OCI-M2 (cell line): ENCODE data around the gene DMD.

Source experiments
- DNase-seq: peaks from one replicate; lab custom pipeline; 2025; ENCODE audit not compliant: unreplicated experiment; lab: John Stamatoyannopoulos, UW

The DMD gene

GRCh38 chrX:31153475-31154047 is 2057.8 kb downstream of the DMD start:
- DNase-seq = no peak

GRCh38 chrX:31147175-31147574 is 2064.2 kb downstream of the DMD start:
- DNase-seq = no peak

GRCh38 chrX:31139961-31140360 is 2071.4 kb downstream of the DMD start:
- no peak for DNase-seq

GRCh38 chrX:31138124-31138523 is 2073.2 kb downstream of the DMD start:
- DNase-seq = no peak

- no peak for DNase-seq
Measured at GRCh38 chrX:31136144-31136611, 2075.2 kb downstream of the DMD start.

GRCh38 chrX:31132821-31133241 is 2078.5 kb downstream of the DMD start:
- DNase-seq = no peak

GRCh38 chrX:31130457-31131220 is 2080.7 kb downstream of the DMD start:
- no peak for DNase-seq

- DNase-seq = no peak
Measured at GRCh38 chrX:31128855-31129254, 2082.5 kb downstream of the DMD start.

- no peak for DNase-seq
Measured at GRCh38 chrX:31127716-31128115, 2083.6 kb downstream of the DMD start.

GRCh38 chrX:31126205-31126604 is 2085.1 kb downstream of the DMD start:
- no peak for DNase-seq

- no peak for DNase-seq
Measured at GRCh38 chrX:31124536-31124935, 2086.8 kb downstream of the DMD start.

GRCh38 chrX:31123335-31123734 is 2088.0 kb downstream of the DMD start:
- no peak for DNase-seq

- no peak for DNase-seq
Measured at GRCh38 chrX:31117266-31117665, 2094.1 kb downstream of the DMD start.

- DNase-seq = no peak
Measured at GRCh38 chrX:31115398-31115797, 2096.0 kb downstream of the DMD start.

- DNase-seq = no peak
Measured at GRCh38 chrX:31114858-31115257, 2096.5 kb downstream of the DMD start.

- no peak for DNase-seq
Measured at GRCh38 chrX:31112226-31112999, 2098.9 kb downstream of the DMD start.

GRCh38 chrX:31110657-31111056 is 2100.7 kb downstream of the DMD start:
- no peak for DNase-seq

- no peak for DNase-seq
Measured at GRCh38 chrX:31099536-31100090, 2111.7 kb downstream of the DMD start.

GRCh38 chrX:31098079-31098478 is 2113.3 kb downstream of the DMD start:
- no peak for DNase-seq

- DNase-seq = no peak
Measured at GRCh38 chrX:31093639-31093975, 2117.7 kb downstream of the DMD start.

- no peak for DNase-seq
Measured at GRCh38 chrX:31092970-31093638, 2118.2 kb downstream of the DMD start.
